HG02973 (cell line): ENCODE data around the gene FOXO4.

ENCODE experiments used
- ATAC-seq: cut with Tn5 transposase; IDR thresholded peaks from one replicate; pipeline ENCODE4 v1.9.1; 2021; ENCODE audit warnings: moderate library complexity; ENCODE audit not compliant: unreplicated experiment

FOXO4 gene

DNA sequence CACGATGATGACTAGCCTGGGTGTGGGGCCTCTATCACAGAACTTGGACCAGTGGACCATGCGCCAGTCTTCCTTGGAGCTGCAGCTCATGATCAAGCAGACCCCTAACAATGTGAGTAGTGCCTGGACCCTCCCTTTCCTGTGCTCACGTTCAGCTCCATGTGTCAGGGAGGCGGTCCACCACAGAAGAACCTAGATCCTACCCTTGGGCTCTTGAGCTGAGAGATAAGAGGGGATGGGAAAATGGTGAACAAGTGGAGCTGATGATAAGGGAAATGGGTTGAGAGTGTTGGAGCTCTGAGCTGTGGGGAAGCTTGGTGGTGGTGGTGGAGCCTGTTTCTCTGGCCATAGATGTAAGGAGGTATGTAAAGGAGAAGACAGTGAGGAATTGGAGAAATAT is 35.9 kb downstream of the FOXO4 start:
- ATAC-seq: no peak

- ATAC-seq: no peak
These were observed 44.8 kb downstream of the FOXO4 start for GRCh38 chrX:71140440-71140839.

DNA sequence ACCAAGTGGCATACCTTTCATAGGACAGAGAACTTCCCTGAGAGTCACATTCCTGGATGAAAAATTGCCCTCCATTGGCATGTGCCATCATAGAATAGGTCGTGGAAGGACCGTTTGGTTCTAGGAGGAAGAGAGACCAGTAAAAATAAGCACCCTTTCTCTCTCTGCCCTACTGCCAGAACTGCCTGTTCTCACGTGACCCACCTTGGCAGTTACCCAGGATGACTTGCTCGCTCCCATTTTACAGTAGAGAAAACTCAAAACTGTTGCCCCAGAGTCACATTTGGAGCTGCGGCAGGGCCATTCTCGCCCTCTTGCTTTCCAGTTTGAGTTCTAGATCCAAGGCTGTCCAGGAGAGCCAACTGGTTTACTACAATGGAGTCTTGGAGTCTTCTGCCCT is 47.9 kb downstream of the FOXO4 start:
- no peak for ATAC-seq

DNA sequence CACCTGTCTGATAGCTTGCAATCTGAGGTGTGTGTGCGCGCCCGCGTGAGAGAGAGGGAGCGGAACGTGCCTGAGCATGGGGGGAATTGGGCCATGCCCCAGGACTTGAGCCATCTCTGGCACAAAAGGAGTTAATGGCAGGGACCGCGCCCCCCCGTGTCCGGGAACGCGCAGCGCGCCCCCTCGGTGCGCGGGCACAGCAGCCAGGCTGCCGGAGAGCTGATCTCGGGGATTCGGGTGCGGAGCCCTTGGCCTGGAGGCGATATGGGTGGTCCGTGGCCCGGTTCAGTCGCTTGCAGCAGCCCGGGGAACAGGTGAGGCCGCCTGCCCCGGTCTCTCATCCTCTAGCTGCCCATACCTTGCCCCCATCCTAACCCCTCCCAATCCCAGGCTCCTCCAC is 49.0 kb downstream of the FOXO4 start, which contains the start of gene NLGN3:
Gene NLGN3 (plus strand): TSS at position 191 of the 400 bp plus-strand sequence. CDS start 2,909 bp downstream, outside the sequence.
- no peak for ATAC-seq

- ATAC-seq: no peak
These were observed 52.0 kb downstream of the FOXO4 start for GRCh38 chrX:71147496-71148277.

GRCh38 chrX:71148278-71148663 is 52.6 kb downstream of the FOXO4 start:
- no peak for ATAC-seq

DNA sequence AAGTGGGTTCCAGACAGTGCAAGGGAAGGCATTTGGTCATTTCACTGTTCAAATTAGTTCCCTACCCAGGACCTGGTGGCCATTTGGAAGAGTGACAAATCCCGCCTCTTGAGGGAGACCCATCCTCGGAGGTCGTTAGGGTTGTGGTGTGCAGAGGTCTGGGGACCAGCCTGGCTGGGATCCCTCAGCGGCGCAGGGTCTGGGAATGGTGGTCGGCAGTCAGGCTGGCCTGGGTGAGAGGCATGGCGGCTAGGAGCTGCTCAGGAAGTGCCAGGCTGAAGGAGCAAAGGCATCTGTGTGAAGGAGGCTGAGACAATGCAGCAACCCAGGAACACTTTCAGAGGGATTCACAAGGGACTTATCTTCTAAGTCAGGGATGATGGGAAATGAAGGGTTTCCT is 55.7 kb downstream of the FOXO4 start:
- no peak for ATAC-seq
